GM18526 (cell line): ENCODE data around the gene RFC2.

Experiments used
- POLR2A ChIP-seq: IDR thresholded peaks from 3 replicates; pipeline ENCODE4 v1.6.1; 2011; ENCODE audit not compliant: insufficient read length; ENCODE audit errors: extremely low read depth

RFC2 gene

GRCh38 chr7:74217455-74218342 lies 36.5 kb downstream of the RFC2 start:
- TF ChIP-seq POLR2A = no peak

DNA sequence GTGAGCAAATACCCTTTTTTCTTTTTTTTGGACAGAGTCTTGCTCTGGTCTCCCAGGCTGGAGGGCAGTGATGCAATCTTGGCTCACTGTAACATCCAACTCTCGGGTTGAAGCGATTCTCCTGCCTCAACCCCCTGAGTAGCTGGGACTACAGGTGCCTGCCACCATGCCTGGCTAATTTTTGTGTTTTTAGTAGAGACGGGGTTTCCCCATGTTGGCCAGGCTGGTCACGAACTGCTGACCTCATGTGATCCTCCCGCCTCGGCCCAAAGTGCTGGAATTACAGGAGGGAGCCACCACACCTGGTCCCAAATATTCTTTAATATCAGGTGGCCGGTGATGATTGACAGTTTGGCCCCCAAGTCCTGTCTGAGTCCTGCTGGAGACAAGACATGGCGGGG lies 37.8 kb downstream of the RFC2 start:
- TF ChIP-seq POLR2A = no peak

GRCh38 chr7:74215921-74216320 lies 38.3 kb downstream of the RFC2 start:
- no peak for TF ChIP-seq POLR2A

- TF ChIP-seq POLR2A = no peak
These were observed 39.2 kb downstream of the RFC2 start for GRCh38 chr7:74214816-74215630.

- TF ChIP-seq POLR2A = peak; percentile 28
These were observed 41.5 kb downstream of the RFC2 start for GRCh38 chr7:74212661-74213060.

- no peak for TF ChIP-seq POLR2A
These were observed 46.6 kb downstream of the RFC2 start for GRCh38 chr7:74207586-74207985.

GRCh38 chr7:74206589-74207120 lies 47.5 kb downstream of the RFC2 start:
- TF ChIP-seq POLR2A = no peak

GRCh38 chr7:74203956-74204618 lies 50.1 kb downstream of the RFC2 start:
- no peak for TF ChIP-seq POLR2A

- TF ChIP-seq POLR2A = no peak
These were observed 51.2 kb downstream of the RFC2 start for GRCh38 chr7:74202841-74203556.

GRCh38 chr7:74199551-74200355 lies 54.4 kb downstream of the RFC2 start:
- no peak for TF ChIP-seq POLR2A

- no peak for TF ChIP-seq POLR2A
These were observed 56.6 kb downstream of the RFC2 start for GRCh38 chr7:74197449-74198124.

DNA sequence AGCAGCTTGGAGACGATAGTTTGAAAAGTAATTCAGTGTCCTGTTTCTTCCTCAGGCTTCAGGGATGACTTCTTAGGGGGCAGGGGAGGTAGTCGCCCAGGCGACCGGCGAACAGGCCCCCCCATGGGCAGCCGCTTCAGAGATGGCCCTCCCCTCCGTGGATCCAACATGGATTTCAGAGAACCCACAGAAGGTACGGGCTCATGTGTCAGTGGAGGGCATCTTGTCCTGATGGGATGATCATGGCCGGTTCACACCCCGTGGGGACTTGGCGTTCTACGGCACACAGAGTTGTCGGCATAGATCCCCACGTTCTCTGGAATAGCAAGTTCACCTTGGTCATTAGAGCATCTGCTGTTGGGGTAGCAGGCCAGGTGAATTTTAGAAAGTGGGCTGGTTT lies 59.5 kb downstream of the RFC2 start:
- no peak for TF ChIP-seq POLR2A

GRCh38 chr7:74193913-74194312 lies 60.3 kb downstream of the RFC2 start:
- no peak for TF ChIP-seq POLR2A
